Liver (tissue), 3 donors: ENCODE data around the gene CTXN1.

Experiments used
- EGR1 ChIP-seq, 2 donors: IDR thresholded peaks; 2 replicates each; pipeline ENCODE4 v1.6.1; 2016 to 2018; ENCODE audit warnings: antibody characterized with exemption in 2 of 2, low read depth in 2 of 2
- FOXA1 ChIP-seq: IDR thresholded peaks from 2 replicates; pipeline ENCODE4 v1.6.1; 2016; ENCODE audit warnings: antibody characterized with exemption
- FOXA2 ChIP-seq: IDR thresholded peaks from 2 replicates; pipeline ENCODE4 v1.6.1; 2016; ENCODE audit warnings: antibody characterized with exemption
- GABPA ChIP-seq, 2 donors: IDR thresholded peaks in 1 of 2; conservative IDR thresholded peaks in 1 of 2; 2 replicates each; pipeline ENCODE4 v1.6.1; 2016; ENCODE audit warnings: antibody characterized with exemption in 2 of 2, mild to moderate bottlenecking in 1 of 2, moderate library complexity in 1 of 2
- JUND ChIP-seq, 2 donors: IDR thresholded peaks; 2 replicates each; pipeline ENCODE4 v1.6.1; 2016; ENCODE audit warnings: antibody characterized with exemption in 2 of 2
- RAD21 ChIP-seq, 2 donors: IDR thresholded peaks; 2 replicates each; pipeline ENCODE4 v1.6.1; 2016; ENCODE audit warnings: antibody characterized with exemption in 2 of 2, mild to moderate bottlenecking in 2 of 2
- RXRA ChIP-seq, 2 donors: IDR thresholded peaks; 2 replicates each; pipeline ENCODE4 v1.6.1; 2017 to 2018; ENCODE audit warnings: antibody characterized with exemption in 2 of 2, mild to moderate bottlenecking in 1 of 2
- SP1 ChIP-seq: IDR thresholded peaks from 2 replicates; pipeline ENCODE4 v1.6.1; 2018; ENCODE audit warnings: antibody characterized with exemption, mild to moderate bottlenecking
- TAF1 ChIP-seq: conservative IDR thresholded peaks from 2 replicates; pipeline ENCODE4 v1.6.1; 2016; ENCODE audit warnings: antibody characterized with exemption, mild to moderate bottlenecking
- YY1 ChIP-seq: IDR thresholded peaks from 2 replicates; pipeline ENCODE4 v1.6.1; 2016; ENCODE audit warnings: antibody characterized with exemption, mild to moderate bottlenecking
- TF ChIP-seq, protein P1 (sequence below): fragments of 150-350 bp; IDR thresholded peaks from 2 replicates; pipeline ENCODE4 v1.5.1; 2017; ENCODE audit warnings: improper control_type of control experiment, low read depth, low read length; ENCODE audit not compliant: missing input control
- TF ChIP-seq, protein P2 (sequence below): IDR thresholded peaks from 2 replicates; pipeline ENCODE4 v1.6.1; 2016; ENCODE audit warnings: antibody characterized with exemption
- TF ChIP-seq, protein P3 (sequence below): IDR thresholded peaks from 2 replicates; pipeline ENCODE4 v1.6.1; 2016; ENCODE audit warnings: antibody characterized with exemption
- TF ChIP-seq, protein P4 (sequence below): IDR thresholded peaks from 2 replicates; pipeline ENCODE4 v1.6.1; 2016; ENCODE audit warnings: antibody characterized with exemption
- donor health status: healthy.
- donor health status: healthy.

DNA sequence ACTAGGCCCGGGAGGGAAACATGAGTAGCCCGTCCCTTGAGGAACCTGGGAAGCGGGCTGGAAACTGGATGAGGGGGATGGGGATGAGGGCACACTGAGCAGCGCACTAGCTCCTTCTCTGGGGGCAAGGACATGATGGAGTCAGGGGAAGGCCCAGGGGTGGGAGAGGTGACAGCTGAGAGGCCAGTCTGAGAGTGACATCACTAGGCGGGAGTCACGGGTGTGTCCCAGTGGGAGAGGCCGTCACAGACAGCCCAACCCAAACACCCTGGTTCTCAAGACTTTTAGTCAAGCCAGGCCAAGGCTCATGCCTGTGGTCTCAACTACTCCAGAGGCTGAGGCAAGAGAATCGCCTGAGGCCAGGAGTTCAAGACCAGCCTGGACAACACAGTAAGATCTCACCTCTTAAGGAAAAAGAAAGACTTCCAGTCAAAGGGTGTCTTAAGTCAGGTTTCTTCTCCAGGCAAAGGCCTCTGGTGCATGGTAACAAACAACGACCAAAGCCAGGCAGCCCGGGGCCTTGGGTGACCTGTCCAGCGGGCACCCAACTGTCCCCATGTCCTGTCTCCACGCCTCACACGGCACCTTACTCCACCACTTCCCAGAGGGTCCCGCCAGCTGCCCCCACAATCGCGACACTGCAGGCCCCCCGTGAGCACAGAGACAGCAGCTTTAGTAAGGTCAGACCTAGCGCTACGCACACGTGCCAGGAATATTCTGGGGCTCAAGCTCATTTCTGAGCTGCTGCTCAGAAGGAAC is 43.0 kb upstream of the CTXN1 start:
- TF ChIP-seq GABPA (IDR thresholded peaks at IDR 0.05 in 1 of 2, conservative IDR thresholded peaks at IDR 0.05 in 1 of 2) (no peak), JUND (IDR thresholded peaks at IDR 0.05) (no peak), FOXA1 (no peak), SP1 (no peak), RXRA (IDR thresholded peaks at IDR 0.05) (no peak), RAD21 (IDR thresholded peaks at IDR 0.05) (no peak), EGR1 (IDR thresholded peaks at IDR 0.05; ENCODE audit: low read depth in 2 of 2) (no peak), TAF1 (no peak), FOXA2 (no peak), YY1 (no peak)
- TF ChIP-seq, protein P1, sequence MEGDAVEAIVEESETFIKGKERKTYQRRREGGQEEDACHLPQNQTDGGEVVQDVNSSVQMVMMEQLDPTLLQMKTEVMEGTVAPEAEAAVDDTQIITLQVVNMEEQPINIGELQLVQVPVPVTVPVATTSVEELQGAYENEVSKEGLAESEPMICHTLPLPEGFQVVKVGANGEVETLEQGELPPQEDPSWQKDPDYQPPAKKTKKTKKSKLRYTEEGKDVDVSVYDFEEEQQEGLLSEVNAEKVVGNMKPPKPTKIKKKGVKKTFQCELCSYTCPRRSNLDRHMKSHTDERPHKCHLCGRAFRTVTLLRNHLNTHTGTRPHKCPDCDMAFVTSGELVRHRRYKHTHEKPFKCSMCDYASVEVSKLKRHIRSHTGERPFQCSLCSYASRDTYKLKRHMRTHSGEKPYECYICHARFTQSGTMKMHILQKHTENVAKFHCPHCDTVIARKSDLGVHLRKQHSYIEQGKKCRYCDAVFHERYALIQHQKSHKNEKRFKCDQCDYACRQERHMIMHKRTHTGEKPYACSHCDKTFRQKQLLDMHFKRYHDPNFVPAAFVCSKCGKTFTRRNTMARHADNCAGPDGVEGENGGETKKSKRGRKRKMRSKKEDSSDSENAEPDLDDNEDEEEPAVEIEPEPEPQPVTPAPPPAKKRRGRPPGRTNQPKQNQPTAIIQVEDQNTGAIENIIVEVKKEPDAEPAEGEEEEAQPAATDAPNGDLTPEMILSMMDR = no peak
- TF ChIP-seq, protein P2, sequence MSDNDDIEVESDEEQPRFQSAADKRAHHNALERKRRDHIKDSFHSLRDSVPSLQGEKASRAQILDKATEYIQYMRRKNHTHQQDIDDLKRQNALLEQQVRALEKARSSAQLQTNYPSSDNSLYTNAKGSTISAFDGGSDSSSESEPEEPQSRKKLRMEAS = no peak
- TF ChIP-seq, protein P3, sequence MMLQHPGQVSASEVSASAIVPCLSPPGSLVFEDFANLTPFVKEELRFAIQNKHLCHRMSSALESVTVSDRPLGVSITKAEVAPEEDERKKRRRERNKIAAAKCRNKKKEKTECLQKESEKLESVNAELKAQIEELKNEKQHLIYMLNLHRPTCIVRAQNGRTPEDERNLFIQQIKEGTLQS = no peak
- TF ChIP-seq, protein P4, sequence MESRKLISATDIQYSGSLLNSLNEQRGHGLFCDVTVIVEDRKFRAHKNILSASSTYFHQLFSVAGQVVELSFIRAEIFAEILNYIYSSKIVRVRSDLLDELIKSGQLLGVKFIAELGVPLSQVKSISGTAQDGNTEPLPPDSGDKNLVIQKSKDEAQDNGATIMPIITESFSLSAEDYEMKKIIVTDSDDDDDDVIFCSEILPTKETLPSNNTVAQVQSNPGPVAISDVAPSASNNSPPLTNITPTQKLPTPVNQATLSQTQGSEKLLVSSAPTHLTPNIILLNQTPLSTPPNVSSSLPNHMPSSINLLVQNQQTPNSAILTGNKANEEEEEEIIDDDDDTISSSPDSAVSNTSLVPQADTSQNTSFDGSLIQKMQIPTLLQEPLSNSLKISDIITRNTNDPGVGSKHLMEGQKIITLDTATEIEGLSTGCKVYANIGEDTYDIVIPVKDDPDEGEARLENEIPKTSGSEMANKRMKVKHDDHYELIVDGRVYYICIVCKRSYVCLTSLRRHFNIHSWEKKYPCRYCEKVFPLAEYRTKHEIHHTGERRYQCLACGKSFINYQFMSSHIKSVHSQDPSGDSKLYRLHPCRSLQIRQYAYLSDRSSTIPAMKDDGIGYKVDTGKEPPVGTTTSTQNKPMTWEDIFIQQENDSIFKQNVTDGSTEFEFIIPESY = no peak
